ENCODE measurements around the gene VAV2. TPM values are rescaled to one million over a fixed set of nuclear protein-coding genes. Genes with fewer than 3 reads are reported as not detected.

Gene VAV2
- total RNA-seq, 1 experiment from 2014 or later: 24.7 TPM

DNA sequence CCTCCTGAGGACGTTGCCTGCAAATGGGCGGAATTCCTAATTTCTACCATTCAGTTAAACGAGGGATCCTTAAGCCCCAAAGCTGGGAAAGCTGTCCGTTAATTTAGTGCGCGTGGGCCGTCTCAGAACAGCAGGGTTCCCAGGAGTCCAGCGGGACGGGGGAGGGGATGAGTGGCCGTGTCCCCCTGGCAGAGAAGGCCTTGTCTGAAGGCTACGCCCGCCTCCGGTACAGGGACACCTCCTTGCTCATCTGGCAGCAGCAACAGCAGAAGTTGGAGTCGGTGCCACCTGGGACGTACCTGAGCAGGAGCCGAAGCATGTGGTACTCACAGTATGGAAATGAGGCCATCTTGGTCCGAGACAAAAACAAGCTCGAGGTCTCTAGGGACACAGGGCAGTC, 34.5 kb upstream of the VAV2 start:
- DNase-seq (ENCODE audit: low read depth, low spot score) (no peak), ATAC-seq (no peak)
- ChIA-PET POLR2A (no interaction called here), CTCF (interaction anchor here (0.6 kb wide), 1 partner anchor 27 kb away, joined by 4 read pairs; no protein-coding TSS in a partner anchor)
- H3K27me3 ChIP-seq (ENCODE audit: control insufficient read depth, insufficient read depth, low read length): no peaks in the 10 kb centered on the region
- H3K4me1 ChIP-seq (ENCODE audit: control insufficient read depth, insufficient read depth, low read length): peaks cover 6% of the 10 kb centered on the region
- TF ChIP-seq CTCF (IDR thresholded peaks at IDR 0.05): no peak
- TF ChIP-seq TCF7L2 (IDR thresholded peaks at IDR 0.05; ENCODE audit: low read depth, low read length): no peak
- TF ChIP-seq SIN3A (IDR thresholded peaks at IDR 0.05; ENCODE audit: borderline replicate concordance, insufficient read depth, low read depth, low read length): no peak
- TF ChIP-seq REST (IDR thresholded peaks at IDR 0.05; ENCODE audit: insufficient read depth in 1 of 2, low read depth in 2 of 2, low read length in 1 of 2): no peak
- no peak for TF ChIP-seq POLR2AphosphoS5 (IDR thresholded peaks at IDR 0.05; ENCODE audit: low read depth, low read length)
- intact Hi-C loops (cut with micrococcal nuclease; ENCODE audit: unreplicated experiment) (no loop called here), in situ Hi-C loops (cut with HindIII; ENCODE audit: low pct_unique_long_range_greater_than_20kb, low sequenced_read_pairs) (no loop called here)
- BruUV-seq (replicated peaks): no TSS peak
- H3K36me3 ChIP-seq (ENCODE audit: control insufficient read depth, insufficient read depth, low read length): no peaks in the 10 kb centered on the region
- H3K9me3 ChIP-seq (ENCODE audit: control insufficient read depth, insufficient read depth, low read depth, low read length): no peaks in the 10 kb centered on the region
- H3K27ac ChIP-seq (ENCODE audit: low read length): no peak overlapping the region
- H3K4me3 ChIP-seq (ENCODE audit: low read depth in 2 of 2, low read length in 2 of 2): no peak overlapping the region

GRCh38 chr9:134025606-134026541, 33.8 kb upstream of the VAV2 start:
- CTCF ChIA-PET: interaction anchor here (0.6 kb wide), 1 partner anchor 28 kb away, joined by 4 read pairs; no protein-coding TSS in a partner anchor
- BruUV-seq (replicated peaks): no TSS peak
- peak overlapping the region; percentile 48; the same call in 1 of the 2 replicates for H3K27ac ChIP-seq (ENCODE audit: low read length)

More at GRCh38 chr9:134025606-134026541, 33.8 kb upstream of the VAV2 start:
- Histone ChIP-seq H3K27me3 (ENCODE audit: control insufficient read depth, insufficient read depth, low read length) (no peaks in the 10 kb centered on the region), H3K4me3 (ENCODE audit: low read depth in 2 of 2, low read length in 2 of 2) (peak overlapping the region; percentile 61 to 66), H3K9me3 (ENCODE audit: control insufficient read depth, insufficient read depth, low read depth, low read length) (no peaks in the 10 kb centered on the region), H3K36me3 (ENCODE audit: control insufficient read depth, insufficient read depth, low read length) (no peaks in the 10 kb centered on the region), H3K4me1 (ENCODE audit: control insufficient read depth, insufficient read depth, low read length) (peaks cover 6% of the 10 kb centered on the region)
- in situ Hi-C loops (cut with HindIII; ENCODE audit: low pct_unique_long_range_greater_than_20kb, low sequenced_read_pairs) (no loop called here), intact Hi-C loops (cut with micrococcal nuclease; ENCODE audit: unreplicated experiment) (no loop called here)
- POLR2A ChIA-PET: interaction anchor here (0.6 kb wide), 1 partner anchor 50 kb away, joined by 6 read pairs; no protein-coding TSS in a partner anchor
- TF ChIP-seq REST (IDR thresholded peaks at IDR 0.05; ENCODE audit: insufficient read depth in 1 of 2, low read depth in 2 of 2, low read length in 1 of 2) (no peak), POLR2AphosphoS5 (IDR thresholded peaks at IDR 0.05; ENCODE audit: low read depth, low read length) (no peak), SIN3A (IDR thresholded peaks at IDR 0.05; ENCODE audit: borderline replicate concordance, insufficient read depth, low read depth, low read length) (no peak), TCF7L2 (IDR thresholded peaks at IDR 0.05; ENCODE audit: low read depth, low read length) (peak; percentile 38; the same call in 1 of the 2 replicates), CTCF (IDR thresholded peaks at IDR 0.05) (no peak)
- peak; percentile 59 for ATAC-seq
- no peak for DNase-seq (ENCODE audit: low read depth, low spot score)
